Small intestine (tissue), 7 donors: ENCODE results near the gene PRSS27. TPM values are rescaled to one million over a fixed set of nuclear protein-coding genes. Genes with fewer than 3 reads are reported as not detected.
"Not testable (repeated sequence)": the region's sequence is repeated elsewhere in the genome, so short reads cannot be mapped to it uniquely, and the experiment has no call there.

Experiments
- DNase-seq, 2 donors: peaks; one replicate each; pipeline versions ENCODE4 v3.0.0 to v3.0.0-alpha.2; 2013
- FAIRE-seq: peaks from 2 replicates; lab custom pipeline; 2012; peaks lifted over from hg19 to GRCh38; lab: Jason Lieb, UNC
- H3K27ac ChIP-seq, 3 donors: one replicate each; pipeline ENCODE4 v1.5.1; 2013; ENCODE audit warnings: low read length in 2 of 3, mild to moderate bottlenecking in 2 of 3, control low read depth in 1 of 3, inconsistent platforms in 1 of 3, low read depth in 1 of 3, moderate library complexity in 1 of 3
- H3K27me3 ChIP-seq, 3 donors: one replicate each; pipeline ENCODE4 v1.6.1; 2013; ENCODE audit warnings: low read length in 3 of 3, inconsistent platforms in 1 of 3; ENCODE audit not compliant: control insufficient read depth in 3 of 3, insufficient read depth in 3 of 3
- H3K36me3 ChIP-seq, 3 donors: one replicate each; pipeline ENCODE4 v1.6.1; 2013; ENCODE audit warnings: low read length in 3 of 3, inconsistent platforms in 1 of 3, low read depth in 1 of 3, mild to moderate bottlenecking in 1 of 3, moderate library complexity in 1 of 3; ENCODE audit not compliant: control insufficient read depth in 3 of 3, insufficient read depth in 2 of 3
- H3K4me1 ChIP-seq, 3 donors: one replicate each; pipeline ENCODE4 v1.6.1; 2013; ENCODE audit warnings: low read length in 2 of 3, inconsistent platforms in 1 of 3, low read depth in 1 of 3, mild to moderate bottlenecking in 1 of 3, moderate library complexity in 1 of 3; ENCODE audit not compliant: control insufficient read depth in 3 of 3, insufficient read depth in 2 of 3
- H3K4me3 ChIP-seq, 3 donors: one replicate each; pipeline ENCODE4 v1.5.1; 2013; ENCODE audit warnings: low read length in 3 of 3, control low read depth in 1 of 3, inconsistent platforms in 1 of 3, low read depth in 1 of 3, mild to moderate bottlenecking in 1 of 3, moderate library complexity in 1 of 3
- H3K9me3 ChIP-seq, 2 donors: one replicate each; pipeline ENCODE4 v1.6.1; 2013; ENCODE audit warnings: low read depth in 1 of 2, low read length in 1 of 2; ENCODE audit not compliant: control insufficient read depth in 2 of 2, insufficient read depth in 1 of 2
- WGBS, 3 donors: extraction: QIAGEN DNeasy Blood & Tissue Kit; methylation state at CpG; one replicate each; pipeline ENCODE4 v1.1.7; 2013; 5-methylcytosine and 5-hydroxymethylcytosine counted together
- polyA plus RNA-seq, 4 donors: library from polyadenylated mRNA; stranded (reverse) in 3 of 4; unstranded in 1 of 4; fragments of 200-250 nt in 3 of 4; fragments of 120-200 nt in 1 of 4; gene quantifications; one replicate each; pipeline versions ENCODE4 v1.2.1 to v1.2.3, GENCODE V29; 2013
- donor health status: healthy with polysubstance abuse.
- donor health status: control.
- donor health status: control.
- donor health status: Bipolar disorder and iron deficiency.
- donor health status: healthy.

PRSS27 gene
- polyA plus RNA-seq, 4 donors: 0.65 to 1.3 TPM; not detected in 2

DNA sequence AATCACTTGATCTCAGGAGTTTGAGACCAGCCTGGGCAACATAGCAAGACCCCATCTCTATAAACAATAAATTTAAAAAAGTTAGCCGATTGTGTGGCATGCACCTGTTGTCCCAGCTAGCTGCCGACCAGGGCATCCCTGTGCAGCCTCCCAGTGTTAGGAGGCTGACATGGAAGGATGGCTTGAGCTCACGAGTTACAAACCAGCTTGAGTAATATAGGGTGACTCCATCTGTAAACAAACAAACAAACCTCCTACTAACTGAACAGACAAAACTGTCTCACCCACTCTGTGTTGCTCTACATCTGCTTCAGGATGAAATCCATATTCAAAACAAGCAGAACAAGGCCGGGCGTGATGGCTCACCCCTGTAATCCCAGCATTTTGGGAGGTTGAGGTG lies 6.9 kb upstream of the PRSS27 start:
- Histone ChIP-seq H3K4me1 (no peaks in the 10 kb centered on the region), H3K4me3 (no peak overlapping the region), H3K27me3 (peaks cover 0 to 6% (median 0%) of the 10 kb centered on the region in 3 donors), H3K27ac (no peak overlapping the region), H3K36me3 (no peaks in the 10 kb centered on the region), H3K9me3 (no peaks in the 10 kb centered on the region)
- WGBS, 3 donors: 73 to 82% (median 75%) methylated on average over 5 of the region's 5 CpGs
- FAIRE-seq (no peak), DNase-seq (no peak)

DNA sequence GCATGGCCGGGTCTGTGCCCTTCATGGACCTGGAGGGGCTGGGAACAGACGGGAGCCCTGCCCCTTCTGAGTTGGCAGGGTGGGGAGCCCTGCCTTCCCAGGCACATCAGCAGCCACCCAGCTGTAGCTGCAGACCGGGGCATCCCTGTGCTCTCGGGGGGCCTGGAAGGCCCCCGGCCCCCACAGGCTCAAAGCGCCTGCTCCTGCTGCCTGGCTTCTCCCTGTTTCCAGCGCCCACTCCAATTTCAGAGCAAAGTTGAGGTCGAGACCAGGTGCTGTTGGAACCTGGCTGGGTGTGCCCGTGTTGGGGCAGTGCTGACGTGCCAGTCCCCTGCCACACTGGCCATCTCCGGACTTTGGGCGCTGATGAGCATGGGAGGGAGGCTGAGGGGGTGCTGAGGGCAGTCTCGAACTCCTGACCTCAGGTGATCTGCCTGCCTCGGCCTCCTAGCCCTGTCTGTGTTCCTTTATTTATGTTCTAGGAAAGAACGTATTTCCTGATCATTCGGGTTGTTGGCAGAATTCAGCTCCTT lies 4.9 kb upstream of the PRSS27 start:
- FAIRE-seq (no peak), DNase-seq (no peak)
- Histone ChIP-seq H3K9me3 (no peaks in the 10 kb centered on the region), H3K27me3 (peaks cover 0 to 6% (median 0%) of the 10 kb centered on the region in 3 donors), H3K27ac (no peak overlapping the region), H3K4me1 (no peaks in the 10 kb centered on the region), H3K4me3 (no peak overlapping the region), H3K36me3 (no peaks in the 10 kb centered on the region)
- WGBS, 3 donors: 50 to 66% (median 53%) methylated on average over 15 to 16 of the region's 16 CpGs

DNA sequence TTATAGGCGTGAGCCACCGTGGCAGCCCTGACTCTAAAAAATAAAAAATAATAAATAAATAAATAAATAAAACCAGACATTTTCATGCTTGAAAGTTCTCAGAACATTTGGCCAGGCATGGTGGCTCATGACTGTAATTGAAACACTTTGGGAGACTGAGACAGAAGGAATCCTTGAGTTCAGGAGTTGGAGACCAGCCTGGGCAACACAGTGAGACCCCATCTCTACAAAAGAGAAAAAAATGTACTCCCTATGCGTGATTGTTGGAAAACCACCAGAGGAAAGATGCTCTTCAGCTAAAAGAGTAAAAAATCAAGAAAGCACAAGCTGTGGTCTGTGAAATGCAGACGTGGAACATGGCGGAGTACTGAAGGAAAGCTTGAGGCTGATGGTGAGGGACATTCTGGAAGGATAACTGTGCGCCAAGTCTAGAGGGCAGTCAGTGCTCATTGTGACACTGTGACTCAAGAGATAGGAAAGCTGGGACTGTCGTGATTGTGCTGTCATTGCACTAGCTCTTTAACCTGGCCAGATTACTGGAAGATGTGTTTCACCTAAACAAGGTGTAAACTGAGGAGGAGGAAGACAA lies 4.2 kb upstream of the PRSS27 start:
- Histone ChIP-seq H3K27me3 (peaks cover 0 to 6% (median 0%) of the 10 kb centered on the region in 3 donors), H3K4me1 (no peaks in the 10 kb centered on the region), H3K4me3 (no peak overlapping the region), H3K9me3 (no peaks in the 10 kb centered on the region), H3K36me3 (no peaks in the 10 kb centered on the region), H3K27ac (no peak overlapping the region)
- 77 to 79% (median 78%) methylated on average over 7 of the region's 7 CpGs for WGBS, 3 donors
- DNase-seq (no peak), FAIRE-seq (no peak)

DNA sequence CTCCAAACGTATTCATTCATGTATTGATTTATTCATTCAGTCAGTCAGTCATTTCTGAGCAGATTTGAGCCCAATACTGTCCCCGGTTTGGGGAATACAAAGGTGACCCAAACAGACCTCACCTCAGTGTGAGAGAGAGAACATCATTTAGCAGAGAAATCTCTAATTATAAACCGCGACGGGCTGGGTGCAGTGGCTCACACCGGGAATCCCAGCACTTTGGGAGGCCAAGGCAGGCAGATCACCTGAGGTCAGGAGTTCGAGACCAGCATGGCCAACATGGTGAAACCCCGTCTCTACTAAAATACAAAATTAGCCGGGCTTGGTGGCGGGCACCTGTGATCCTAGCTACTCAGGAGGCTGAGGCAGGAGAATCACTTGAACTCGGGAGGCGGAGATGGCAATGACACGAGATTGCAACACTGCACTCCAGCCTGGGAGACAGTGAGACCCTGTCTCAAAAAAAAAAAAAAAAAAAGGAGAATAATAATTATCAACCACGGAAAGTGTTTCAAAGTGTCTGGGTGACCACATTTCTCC lies 1.7 kb upstream of the PRSS27 start:
- not testable (repeated sequence) for FAIRE-seq, H3K36me3 ChIP-seq, H3K27ac ChIP-seq, H3K9me3 ChIP-seq, H3K27me3 ChIP-seq, H3K4me1 ChIP-seq, DNase-seq
- H3K4me3 ChIP-seq: peak overlapping the region in 2 of 3 donors; percentile 16 to 62
- 27 to 40% (median 33%) methylated on average over 14 of the region's 14 CpGs for WGBS, 3 donors

DNA sequence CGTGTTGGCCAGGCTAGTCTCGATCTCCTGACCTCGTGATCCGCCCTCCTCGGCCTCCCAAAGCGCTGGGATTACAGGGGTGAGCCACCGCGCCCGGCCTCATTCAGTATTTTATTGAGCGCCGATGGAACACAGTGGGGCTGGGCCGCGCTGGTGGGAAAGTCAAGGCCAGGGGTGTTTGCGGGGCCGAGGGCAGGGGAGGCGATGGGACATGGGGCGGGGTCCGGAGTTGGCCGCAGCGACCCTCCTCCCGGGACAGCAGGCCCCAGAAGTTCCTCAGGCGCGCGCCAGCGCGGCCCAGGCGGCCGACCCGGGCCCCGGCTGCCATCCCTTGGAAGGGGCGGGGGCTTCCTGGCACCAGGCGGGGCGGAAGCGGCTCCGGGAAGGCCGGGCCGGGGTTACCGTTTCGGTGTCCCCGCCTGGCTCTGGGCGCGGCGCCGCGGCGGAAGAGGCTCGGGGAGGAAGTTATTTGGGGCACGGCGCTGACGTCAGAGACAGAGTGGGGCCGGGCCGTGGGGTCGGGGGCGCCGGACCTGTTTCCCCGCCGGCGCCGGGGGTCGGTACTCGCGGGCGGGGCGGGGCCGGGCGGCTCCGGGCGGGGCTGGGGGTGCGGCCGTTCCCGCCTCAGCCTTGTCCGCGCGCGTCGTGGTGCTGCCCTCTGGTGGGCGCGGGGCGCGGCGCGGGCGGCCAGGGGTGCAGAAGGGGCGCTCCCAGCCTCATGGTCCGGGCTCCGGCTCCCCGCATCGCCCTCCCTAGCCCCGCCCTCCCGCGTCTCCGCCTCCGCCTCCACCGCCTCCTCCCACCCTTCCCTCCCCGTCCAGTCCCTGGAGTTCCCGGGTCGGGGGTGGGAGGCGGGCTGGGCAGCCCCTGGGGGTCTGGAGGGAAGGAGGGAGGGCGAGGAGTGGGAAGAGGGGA lies 952 bp upstream of the PRSS27 start:
- Histone ChIP-seq H3K4me3 (peak overlapping the region; percentile 45 to 62 (median 46)), H3K4me1 (no peaks in the 10 kb centered on the region), H3K27ac (peak overlapping the region in 2 of 3 donors; percentile 42 to 81), H3K9me3 (no peaks in the 10 kb centered on the region), H3K27me3 (peaks cover 0 to 9% (median 0%) of the 10 kb centered on the region in 3 donors), H3K36me3 (no peaks in the 10 kb centered on the region)
- FAIRE-seq (no peak), DNase-seq (peak; percentile 75 to 88)
- WGBS, 3 donors: 1% methylated on average over 52 to 98 of the region's 99 CpGs

DNA sequence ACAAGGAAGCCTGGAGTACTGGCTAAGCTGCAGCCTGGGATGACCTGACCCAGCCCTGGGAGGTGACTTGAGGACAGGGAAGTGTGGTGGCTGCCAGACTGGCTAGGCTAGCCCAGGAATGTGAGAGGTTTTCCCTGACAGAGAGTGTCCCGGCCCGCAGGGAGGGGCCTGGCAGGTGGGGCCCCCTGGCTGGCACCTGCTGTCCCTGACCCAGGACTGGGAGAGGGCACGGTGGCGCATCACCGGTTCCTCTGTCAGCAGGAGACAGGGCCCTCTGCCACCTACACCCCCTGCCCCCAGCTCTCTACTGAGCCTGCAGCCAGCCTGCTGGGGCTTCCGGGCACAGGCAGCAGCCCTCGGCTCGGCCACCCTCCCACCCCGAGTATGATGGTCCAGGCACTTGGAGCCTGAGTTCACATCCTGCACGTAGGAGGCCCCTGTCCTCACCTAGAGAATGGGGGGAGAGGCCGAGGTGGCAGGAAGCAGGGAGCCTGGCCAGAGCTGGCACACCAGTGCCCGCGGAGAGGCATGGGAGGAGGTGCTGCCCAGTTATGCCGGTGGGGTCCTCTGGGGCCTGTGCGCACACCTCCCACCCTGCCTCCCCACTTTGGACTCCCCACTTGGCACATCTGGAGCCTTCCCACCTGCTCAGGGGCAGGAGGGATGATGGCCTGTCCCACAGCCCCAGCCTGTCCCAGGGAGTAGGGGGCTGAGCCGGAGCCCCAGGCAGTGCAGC lies 528 bp downstream of the PRSS27 start:
- FAIRE-seq: no peak
- H3K4me3 ChIP-seq: no peak overlapping the region
- DNase-seq: peak in 1 of 2 donors; percentile 64
- no peaks in the 10 kb centered on the region for H3K9me3 ChIP-seq
- H3K4me1 ChIP-seq: no peaks in the 10 kb centered on the region
- H3K27ac ChIP-seq: no peak overlapping the region
- WGBS, 3 donors: 32 to 68% (median 59%) methylated on average over 14 to 16 of the region's 16 CpGs
- H3K36me3 ChIP-seq: no peaks in the 10 kb centered on the region
- peaks cover 0 to 5% (median 0%) of the 10 kb centered on the region in 3 donors for H3K27me3 ChIP-seq

DNA sequence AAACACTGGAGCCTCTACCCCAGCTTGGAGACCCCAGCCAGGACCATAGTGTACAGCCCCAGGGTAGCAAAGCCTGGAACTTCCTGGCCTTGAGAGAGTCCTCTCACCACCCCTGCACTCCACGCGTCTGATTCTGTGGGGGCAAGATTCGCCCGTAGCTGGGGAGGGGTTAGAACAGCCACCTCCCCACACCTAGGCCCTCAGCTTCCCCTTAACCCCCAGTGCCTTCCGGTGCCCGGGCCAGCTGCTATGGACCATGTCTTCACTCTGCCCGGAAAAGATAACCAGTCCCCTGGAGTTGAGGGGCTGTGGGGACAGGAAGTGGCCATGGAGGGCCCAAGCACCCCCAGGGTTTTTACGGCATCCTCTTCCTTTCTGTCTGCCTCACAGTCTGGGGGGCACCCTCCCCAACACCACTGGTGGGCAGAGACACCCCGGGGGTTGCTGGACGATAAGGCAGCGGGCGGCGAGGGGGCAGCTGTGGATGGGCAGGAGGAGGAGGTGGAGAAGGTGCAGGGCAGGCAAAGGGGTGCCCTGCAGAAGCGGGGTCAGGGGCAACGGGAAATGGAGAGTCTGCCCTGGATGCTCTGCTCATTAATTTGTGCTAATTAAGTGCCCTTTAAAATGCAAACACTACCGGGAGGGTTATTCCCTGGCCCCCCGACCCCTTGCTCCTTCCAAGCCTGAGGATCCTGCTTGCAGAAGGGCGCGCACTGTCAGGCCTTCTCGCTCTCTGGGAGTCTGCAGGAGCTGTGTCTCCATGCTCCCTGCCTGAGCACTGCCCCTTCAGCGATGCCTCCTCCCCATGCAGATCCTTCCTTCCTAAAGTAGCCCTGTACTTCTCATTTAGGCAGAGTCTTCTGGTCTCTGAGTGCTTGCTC lies 2.4 kb downstream of the PRSS27 start:
- no peaks in the 10 kb centered on the region for H3K9me3 ChIP-seq

More for the DNA sequence above, 2.4 kb downstream of the PRSS27 start:
- no peak for DNase-seq
- Histone ChIP-seq H3K27me3 (peaks cover 0 to 5% (median 0%) of the 10 kb centered on the region in 3 donors), H3K36me3 (no peaks in the 10 kb centered on the region), H3K4me1 (no peaks in the 10 kb centered on the region), H3K27ac (no peak overlapping the region), H3K4me3 (no peak overlapping the region)
- no peak for FAIRE-seq
- WGBS, 3 donors: 76 to 81% (median 80%) methylated on average over 21 of the region's 21 CpGs
